WERI-Rb-1 (cell line): Measurements from ENCODE around the gene PGR.

Experiments used
- DNase-seq: peaks from one replicate; pipeline ENCODE4 v3.0.0-alpha.2; 2020
- H3K27ac ChIP-seq: fragments of 250-450 bp; sonication (Bioruptor Pico); 2 replicates; pipeline ENCODE4 v1.5.1; 2020; ENCODE audit warnings: mild to moderate bottlenecking, moderate library complexity
- H3K27me3 ChIP-seq: fragments of 250-450 bp; sonication (Bioruptor Pico); 2 replicates; pipeline ENCODE4 v1.5.1; 2021; ENCODE audit warnings: mild to moderate bottlenecking, low read depth, moderate library complexity; ENCODE audit not compliant: insufficient read depth, severe bottlenecking
- H3K36me3 ChIP-seq: fragments of 250-450 bp; sonication (Bioruptor Pico); 2 replicates; pipeline ENCODE4 v1.5.1; 2020; ENCODE audit warnings: mild to moderate bottlenecking, moderate library complexity
- H3K4me3 ChIP-seq: 2 replicates; pipeline ENCODE4 v1.5.1; 2011; ENCODE audit warnings: low read depth, mild to moderate bottlenecking, control low read depth, low read length
- H3K9me3 ChIP-seq: fragments of 250-450 bp; sonication (Bioruptor Pico); 2 replicates; pipeline ENCODE4 v1.5.1; 2021; ENCODE audit warnings: mild to moderate bottlenecking, moderate library complexity; ENCODE audit not compliant: severe bottlenecking
- TF ChIP-seq, protein P1 (sequence below): IDR thresholded peaks from 2 replicates; pipeline ENCODE4 v1.5.1; 2011; ENCODE audit warnings: low read depth, mild to moderate bottlenecking, control low read depth, inconsistent platforms, low read length

The PGR gene

DNA sequence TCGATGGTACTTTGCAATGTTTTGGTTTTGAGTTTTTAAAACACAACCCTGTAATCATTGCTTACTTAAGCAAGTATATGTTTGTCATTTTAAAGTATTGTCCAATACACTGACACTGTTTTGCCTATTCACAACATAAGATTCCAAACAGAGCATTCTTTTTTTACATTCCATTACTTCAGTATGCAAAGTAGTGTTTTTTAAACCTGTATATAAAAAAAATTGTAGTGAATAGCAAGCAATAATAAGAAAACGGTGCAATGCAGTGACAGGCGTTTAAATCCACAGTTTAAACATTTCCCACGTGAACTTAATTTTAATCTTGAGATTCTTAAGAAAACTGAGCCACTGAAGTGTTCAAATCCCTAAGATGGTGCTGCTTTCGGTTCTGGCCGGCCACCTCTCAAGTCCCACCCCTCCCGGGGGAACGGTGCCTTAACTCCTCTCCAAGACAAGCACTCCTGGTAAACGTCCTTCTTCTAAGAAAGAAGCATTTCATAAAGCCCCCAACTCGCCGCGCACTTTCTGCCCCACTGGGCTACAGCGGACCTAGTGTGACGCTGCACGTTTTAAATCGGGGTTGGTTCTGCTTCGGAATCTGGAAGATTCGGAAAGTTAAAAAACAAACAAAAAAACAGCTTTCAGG, 2.9 kb downstream of the PGR start:
- H3K27ac ChIP-seq: no peak overlapping the region
- H3K9me3 ChIP-seq: no peaks in the 10 kb centered on the region
- H3K4me3 ChIP-seq: peak overlapping the region; percentile 39
- peaks cover 60% of the 10 kb centered on the region for H3K27me3 ChIP-seq
- no peak for DNase-seq
- H3K36me3 ChIP-seq: no peaks in the 10 kb centered on the region
- TF ChIP-seq, protein P1, sequence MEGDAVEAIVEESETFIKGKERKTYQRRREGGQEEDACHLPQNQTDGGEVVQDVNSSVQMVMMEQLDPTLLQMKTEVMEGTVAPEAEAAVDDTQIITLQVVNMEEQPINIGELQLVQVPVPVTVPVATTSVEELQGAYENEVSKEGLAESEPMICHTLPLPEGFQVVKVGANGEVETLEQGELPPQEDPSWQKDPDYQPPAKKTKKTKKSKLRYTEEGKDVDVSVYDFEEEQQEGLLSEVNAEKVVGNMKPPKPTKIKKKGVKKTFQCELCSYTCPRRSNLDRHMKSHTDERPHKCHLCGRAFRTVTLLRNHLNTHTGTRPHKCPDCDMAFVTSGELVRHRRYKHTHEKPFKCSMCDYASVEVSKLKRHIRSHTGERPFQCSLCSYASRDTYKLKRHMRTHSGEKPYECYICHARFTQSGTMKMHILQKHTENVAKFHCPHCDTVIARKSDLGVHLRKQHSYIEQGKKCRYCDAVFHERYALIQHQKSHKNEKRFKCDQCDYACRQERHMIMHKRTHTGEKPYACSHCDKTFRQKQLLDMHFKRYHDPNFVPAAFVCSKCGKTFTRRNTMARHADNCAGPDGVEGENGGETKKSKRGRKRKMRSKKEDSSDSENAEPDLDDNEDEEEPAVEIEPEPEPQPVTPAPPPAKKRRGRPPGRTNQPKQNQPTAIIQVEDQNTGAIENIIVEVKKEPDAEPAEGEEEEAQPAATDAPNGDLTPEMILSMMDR: no peak

DNA sequence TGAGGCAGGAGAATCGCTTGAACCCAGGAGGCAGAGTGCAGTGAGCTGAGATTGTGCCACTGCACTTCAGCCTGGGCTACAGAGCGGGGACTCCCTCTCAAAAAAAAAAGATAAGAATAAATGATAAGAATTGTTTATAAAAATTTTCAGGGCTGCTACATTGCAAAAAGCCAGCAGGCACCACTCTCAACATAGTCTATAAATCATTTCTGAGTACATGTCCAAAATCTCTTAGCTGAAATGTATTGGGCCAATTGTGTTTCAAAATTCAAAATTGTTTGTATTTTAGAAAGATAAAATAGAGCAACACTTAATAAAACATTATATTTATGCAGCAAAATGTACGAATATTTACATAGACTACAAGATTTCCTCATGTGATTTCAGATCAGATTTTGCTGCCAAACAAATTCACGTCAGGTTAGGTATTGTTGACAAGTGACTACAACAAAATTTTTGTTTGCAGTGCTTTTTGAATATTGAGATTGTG, 13.9 kb downstream of the PGR start:
- H3K36me3 ChIP-seq: no peaks in the 10 kb centered on the region
- TF ChIP-seq, protein P1: no peak
- H3K27ac ChIP-seq: no peak overlapping the region
- H3K9me3 ChIP-seq: no peaks in the 10 kb centered on the region
- no peak overlapping the region for H3K4me3 ChIP-seq
- no peaks in the 10 kb centered on the region for H3K27me3 ChIP-seq
- no peak for DNase-seq

DNA sequence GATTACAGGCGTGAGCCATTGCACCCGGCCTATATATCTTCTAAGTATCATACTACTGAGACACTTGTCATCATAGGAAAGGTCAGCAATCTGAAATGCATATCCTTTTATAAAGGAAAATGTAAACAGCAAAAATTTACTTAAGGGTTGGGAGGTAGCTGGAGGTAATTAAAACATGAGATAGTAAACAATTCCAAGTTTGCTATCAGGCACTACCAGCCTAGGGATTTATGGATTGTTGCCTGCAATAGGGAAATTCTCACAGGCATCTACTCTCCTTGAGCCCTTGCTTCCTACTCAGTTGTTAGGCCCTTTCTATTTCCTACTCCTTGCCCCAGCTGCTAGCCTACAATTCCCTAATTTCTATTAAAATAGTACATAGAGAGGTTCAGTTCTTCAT, 16.1 kb downstream of the PGR start:
- H3K36me3 ChIP-seq: no peaks in the 10 kb centered on the region
- H3K4me3 ChIP-seq: no peak overlapping the region
- no peaks in the 10 kb centered on the region for H3K9me3 ChIP-seq
- H3K27ac ChIP-seq: no peak overlapping the region
- TF ChIP-seq, protein P1: no peak
- no peaks in the 10 kb centered on the region for H3K27me3 ChIP-seq
- DNase-seq: no peak

DNA sequence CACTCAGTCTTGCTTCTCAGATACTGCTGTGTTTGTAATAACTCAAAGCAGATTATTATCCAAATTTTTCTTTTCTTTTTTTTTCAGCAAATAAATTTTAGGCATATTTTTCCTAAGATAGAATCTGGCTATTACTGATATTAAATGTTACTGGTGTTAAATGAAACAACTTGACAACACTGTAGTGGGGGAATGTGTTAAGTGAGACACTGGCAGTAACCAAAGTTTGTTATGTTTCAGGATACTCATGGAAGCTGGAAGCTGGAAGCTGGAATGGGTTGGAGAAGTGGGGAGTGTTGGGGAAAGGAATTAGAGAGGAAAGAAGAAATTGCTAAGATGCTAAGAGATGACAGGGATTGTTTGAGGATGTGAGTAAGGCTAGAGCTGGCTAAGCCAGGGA, 24.9 kb downstream of the PGR start:
- no peaks in the 10 kb centered on the region for H3K27me3 ChIP-seq
- no peak overlapping the region for H3K4me3 ChIP-seq
- H3K27ac ChIP-seq: no peak overlapping the region
- no peaks in the 10 kb centered on the region for H3K9me3 ChIP-seq
- DNase-seq: no peak
- H3K36me3 ChIP-seq: no peaks in the 10 kb centered on the region
- TF ChIP-seq, protein P1: no peak

DNA sequence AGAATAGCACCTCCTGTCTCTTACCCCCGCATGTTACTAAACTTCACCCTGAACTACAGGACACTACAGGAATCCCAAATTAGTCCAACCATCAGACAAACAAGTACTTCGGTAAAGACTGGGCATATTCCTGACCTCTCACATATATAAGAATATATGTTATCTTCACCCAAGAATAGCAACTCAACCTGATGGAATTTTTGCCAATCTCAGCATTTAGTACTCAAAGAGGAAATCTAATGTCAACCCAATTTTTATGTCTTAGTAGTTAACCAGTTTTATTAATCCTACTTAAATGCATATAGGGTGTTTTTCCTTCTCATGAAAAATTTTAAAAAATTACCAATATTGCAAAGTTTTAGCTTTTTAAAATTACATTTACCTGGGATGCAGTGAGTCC, 26.2 kb downstream of the PGR start:
- no peaks in the 10 kb centered on the region for H3K36me3 ChIP-seq
- DNase-seq: no peak
- H3K27ac ChIP-seq: no peak overlapping the region
- H3K9me3 ChIP-seq: no peaks in the 10 kb centered on the region
- H3K27me3 ChIP-seq: no peaks in the 10 kb centered on the region
- TF ChIP-seq, protein P1: no peak
- no peak overlapping the region for H3K4me3 ChIP-seq

DNA sequence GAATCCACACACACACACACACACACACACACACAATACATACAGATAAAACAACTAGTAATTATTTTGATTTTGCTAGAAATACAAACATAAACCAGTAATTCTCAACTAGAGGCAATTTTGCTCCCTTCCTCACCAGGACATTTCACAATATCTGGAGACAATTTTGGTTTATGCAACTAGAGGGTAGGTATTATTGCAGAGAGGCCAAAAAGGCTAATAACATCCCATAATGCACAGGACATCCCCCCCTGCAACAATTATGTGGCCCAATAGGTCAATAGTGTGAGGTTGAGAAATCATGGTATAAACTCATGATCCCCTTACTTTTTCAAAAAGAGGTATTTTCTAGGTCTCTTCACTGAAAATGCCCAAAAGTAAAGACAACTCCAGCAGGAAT, 29.0 kb downstream of the PGR start:
- Histone ChIP-seq H3K27me3 (no peaks in the 10 kb centered on the region), H3K27ac (no peak overlapping the region), H3K9me3 (no peaks in the 10 kb centered on the region), H3K4me3 (no peak overlapping the region), H3K36me3 (no peaks in the 10 kb centered on the region)
- DNase-seq: no peak
- TF ChIP-seq, protein P1: no peak
